NCI-H460 (cell line): ENCODE data around the gene AQP12B. TPM values are rescaled to one million over a fixed set of nuclear protein-coding genes. Genes with fewer than 3 reads are reported as not detected.

Experiments used
- DNase-seq: peaks from one replicate; pipeline ENCODE4 v3.0.0-alpha.2; 2016; ENCODE audit warnings: low read depth; ENCODE audit errors: extremely low read depth
- total RNA-seq: library from RNA; depleted of rRNA; stranded (reverse); fragments of >200 nt; shearing (Covaris generic); gene quantifications from 2 replicates; pipeline ENCODE4 v1.2.3, GENCODE V29; 2014

The AQP12B gene
- total RNA-seq, 1 experiment from 2014 or later, result not detected

- no peak for DNase-seq
Measured at GRCh38 chr2:240650254-240650965, 32.3 kb downstream of the AQP12B start.

DNA sequence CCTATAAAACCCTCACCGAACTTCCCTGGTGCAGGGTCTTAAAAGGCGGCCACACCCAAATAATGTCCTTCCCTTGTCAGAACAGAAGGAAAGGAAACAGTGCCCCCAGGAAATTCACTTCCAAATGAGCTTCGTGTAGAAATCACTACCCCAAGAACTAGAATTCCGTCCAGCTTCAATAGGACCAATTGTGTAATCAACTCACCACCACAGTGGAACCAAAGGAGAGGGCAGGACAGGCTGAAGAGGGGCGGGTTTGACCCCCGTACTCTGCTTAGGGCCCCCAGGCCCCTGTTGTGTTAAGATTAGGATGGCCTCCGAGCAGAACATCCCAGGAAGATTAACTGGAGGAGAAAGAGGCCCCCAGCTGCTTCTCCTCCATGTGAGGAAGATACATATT lies 33.4 kb downstream of the AQP12B start:
- no peak for DNase-seq

GRCh38 chr2:240648650-240649275 lies 33.9 kb downstream of the AQP12B start:
- DNase-seq, result no peak

DNA sequence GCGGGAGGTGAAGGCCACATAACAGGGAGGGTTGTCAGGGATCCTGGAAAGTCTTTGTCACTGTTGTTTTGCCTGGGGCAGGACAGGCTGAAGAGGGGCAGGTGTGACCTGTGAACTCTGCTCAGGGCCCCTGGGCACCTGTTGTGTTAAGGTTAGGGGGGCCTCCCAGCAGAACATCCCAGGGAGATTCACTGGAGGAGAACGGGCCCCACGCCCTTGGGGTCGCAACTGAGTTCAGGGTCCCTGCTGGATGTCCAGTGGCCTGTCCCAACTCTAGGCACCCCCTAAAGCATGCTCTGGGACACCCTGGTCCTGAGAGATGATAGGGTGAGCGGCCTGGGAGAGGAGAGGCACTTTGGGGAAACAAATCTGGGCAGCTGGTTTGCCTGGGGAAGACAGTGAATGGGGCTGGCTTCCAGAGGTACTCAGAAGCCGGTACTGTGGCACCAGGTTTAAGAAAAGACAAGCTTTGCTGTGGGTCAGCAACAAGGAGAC lies 34.5 kb downstream of the AQP12B start:
- DNase-seq, result no peak

DNA sequence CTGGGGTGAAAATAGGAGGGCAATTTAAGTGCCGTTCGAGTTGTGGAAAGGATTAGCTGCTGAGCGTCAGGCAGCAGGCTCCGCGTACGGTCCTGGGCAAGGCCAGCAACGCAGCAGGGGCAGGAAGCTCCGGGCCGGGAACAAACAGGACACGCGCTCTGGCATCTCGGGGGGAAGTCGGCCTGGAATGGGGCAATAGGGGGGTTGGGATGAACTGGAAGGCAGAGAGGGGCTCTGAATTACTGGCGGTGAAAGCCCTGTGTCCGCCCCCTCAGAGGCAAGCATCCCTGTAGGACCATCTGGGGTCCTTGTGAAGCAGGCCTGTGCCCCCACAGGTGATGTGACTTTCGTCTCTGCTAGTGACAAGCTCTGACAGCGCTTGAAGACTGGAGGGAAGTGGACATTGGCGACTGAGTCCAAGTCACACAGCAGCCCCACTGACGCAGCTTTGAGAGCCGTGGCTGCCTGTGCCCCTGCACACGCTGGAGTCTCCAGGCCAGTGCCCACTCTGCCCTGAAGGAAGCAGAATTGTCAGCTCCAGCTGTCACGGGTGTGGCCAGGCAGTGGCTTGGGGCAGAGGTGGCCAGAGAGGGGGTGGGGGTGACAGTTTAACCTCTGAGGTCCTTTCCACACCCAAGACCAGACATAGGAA lies 35.1 kb downstream of the AQP12B start:
- DNase-seq, result no peak

DNA sequence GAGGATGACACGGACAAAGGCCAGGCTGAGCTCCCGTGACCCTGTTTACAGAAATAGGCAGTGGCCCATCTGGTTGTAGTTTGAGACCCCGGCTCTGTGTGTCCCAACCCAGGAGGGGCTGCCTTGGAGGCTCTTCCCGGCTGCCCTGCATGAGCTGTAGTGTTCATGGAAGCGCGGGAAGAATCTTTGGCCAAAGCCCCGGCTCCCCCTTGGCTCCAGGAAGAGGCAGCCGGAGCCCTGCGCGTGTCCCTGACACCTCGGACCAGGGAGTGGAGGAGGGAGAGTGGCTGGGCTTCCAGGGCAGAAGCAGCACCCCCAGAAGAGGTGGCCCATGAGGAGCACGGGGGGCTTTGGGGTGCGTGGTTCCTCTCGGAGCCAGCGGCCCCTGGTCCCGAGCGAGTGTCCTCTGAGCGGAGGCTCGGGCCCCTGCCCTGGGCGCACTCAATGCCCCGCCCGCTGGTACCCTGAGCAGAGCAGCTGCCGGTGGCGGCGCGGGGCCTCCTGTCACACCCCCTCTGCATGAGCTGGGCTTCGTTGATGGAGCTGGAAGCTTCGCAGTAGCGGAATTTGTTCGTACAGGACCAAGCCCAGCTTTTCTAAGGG lies 35.7 kb downstream of the AQP12B start:
- DNase-seq, result no peak

- DNase-seq, result no peak
Measured at GRCh38 chr2:240646176-240646899, 36.3 kb downstream of the AQP12B start.

DNA sequence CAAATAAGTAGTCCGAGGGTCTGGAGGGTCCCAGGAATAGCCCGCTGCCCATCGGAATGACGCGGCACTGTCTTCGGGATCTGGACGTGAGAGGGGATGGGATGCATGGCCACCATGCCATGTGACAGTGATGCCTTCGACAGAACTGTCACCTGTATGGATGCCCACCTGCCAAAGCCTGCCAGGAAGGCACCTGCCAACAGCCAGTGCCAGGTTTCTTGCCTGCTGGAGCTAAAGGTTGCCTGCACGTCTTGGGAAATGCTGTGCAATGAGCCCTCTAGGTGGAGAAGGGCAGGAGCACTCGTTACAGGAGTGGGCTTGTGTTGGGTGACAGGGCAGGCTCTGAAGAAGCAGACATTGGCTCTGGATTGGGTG lies 36.9 kb downstream of the AQP12B start:
- no peak for DNase-seq

DNA sequence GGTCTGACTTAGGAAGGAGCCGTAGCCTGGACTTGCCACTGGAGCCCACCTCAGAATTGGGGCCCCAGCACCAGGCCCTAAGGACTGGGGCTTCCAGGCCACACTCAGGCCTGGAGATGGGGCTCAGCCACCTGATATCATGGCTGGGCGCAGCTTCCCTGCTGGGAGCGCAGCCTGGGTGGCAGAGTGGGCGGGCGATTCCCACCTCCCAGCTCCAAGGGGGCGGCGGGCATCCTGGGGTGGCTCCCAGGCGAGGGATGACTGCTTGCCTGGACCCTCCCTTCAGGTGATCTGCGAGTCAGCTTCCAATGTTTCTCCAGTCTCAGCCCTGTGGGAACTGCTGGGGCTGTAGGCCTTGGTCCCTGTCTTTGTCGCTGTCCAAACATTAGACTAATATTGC lies 37.3 kb downstream of the AQP12B start:
- DNase-seq, result no peak

DNA sequence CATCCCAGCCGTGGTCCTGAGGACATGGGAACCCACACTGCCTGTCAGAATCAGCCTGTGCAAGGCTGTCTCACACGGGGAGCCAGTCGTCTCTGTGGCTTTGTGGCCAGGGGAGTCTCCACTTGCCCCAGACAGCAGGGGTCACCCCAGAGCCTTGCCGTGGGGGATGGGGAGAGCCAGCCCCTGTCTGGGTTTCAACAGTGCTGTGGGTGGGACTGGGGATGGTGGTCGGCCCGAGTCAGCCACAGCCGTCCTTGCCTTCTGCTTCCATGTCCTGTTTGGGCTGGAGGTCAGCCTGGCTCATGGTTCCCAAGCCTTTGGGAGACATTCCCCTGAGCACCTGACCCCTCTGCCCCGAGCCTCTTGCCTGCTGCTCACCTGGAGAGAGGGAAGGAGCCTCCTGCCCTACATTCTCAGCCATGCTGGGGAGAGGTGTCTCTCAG lies 37.8 kb downstream of the AQP12B start:
- DNase-seq, result no peak

- no peak for DNase-seq
Measured at GRCh38 chr2:240644171-240644651, 38.5 kb downstream of the AQP12B start.

- no peak for DNase-seq
Measured at GRCh38 chr2:240643811-240644150, 38.9 kb downstream of the AQP12B start.

GRCh38 chr2:240643093-240643810 lies 39.4 kb downstream of the AQP12B start:
- DNase-seq, result no peak

- DNase-seq, result no peak
Measured at GRCh38 chr2:240642806-240643092, 39.9 kb downstream of the AQP12B start.

DNA sequence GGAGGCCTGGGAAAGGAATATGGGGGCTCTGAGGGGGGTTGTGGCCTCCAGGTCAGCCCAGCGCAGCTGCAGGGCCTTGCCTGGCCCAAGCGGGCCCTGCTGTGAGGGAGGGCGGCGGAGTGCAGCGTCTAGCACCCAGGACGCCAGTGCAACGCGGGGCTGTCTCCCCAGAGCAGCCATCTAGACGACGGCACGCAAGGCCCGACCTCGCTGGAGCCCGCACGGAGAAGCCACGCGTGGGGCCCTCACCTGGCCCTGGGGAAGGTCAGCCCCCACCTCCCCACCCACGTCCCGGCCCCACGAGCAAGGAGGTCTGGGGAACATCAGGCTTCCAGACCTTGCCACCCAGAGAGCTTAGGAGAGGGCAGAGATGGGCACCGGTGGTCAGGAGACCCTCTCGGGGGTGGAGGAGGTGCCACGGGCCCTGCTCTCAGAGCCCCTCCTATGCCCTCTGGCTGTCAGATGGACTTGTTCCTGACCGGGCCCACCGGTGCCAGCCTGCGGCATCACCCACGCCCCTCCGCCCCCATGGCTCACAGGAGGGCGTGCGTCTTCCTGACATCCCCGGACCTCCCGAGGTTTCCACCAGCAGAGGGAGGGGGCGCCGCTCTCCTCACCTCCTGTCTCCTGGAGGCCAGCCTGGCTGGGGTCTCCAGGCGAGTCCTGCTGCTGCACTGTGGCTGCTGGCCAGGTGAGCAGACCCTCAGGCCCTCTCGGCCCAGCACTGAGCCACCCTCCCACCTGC lies 40.5 kb downstream of the AQP12B start:
- no peak for DNase-seq

DNA sequence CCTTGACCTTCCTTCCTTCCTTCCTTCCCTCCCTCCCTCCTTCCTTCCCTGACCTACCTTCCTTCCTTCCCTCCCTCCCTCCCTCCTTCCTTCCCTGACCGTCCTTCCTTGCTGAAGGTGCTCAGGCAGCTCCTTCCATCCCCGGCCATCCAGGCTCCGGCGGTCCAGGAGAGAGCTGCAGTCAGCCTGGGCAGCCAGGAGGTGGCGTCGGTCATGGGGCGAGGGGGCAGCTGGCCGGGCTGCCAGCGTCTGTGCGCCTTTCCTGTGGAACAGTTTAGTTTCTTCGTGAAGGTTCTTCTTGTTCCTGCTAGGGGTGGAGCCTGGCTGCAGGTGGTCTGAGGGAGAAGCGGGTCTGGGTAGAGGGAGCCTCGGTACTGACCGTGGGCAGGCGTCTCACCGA lies 41.7 kb downstream of the AQP12B start:
- peak; percentile 40 for DNase-seq

- DNase-seq, result no peak
Measured at GRCh38 chr2:240639566-240639965, 43.1 kb downstream of the AQP12B start.

DNA sequence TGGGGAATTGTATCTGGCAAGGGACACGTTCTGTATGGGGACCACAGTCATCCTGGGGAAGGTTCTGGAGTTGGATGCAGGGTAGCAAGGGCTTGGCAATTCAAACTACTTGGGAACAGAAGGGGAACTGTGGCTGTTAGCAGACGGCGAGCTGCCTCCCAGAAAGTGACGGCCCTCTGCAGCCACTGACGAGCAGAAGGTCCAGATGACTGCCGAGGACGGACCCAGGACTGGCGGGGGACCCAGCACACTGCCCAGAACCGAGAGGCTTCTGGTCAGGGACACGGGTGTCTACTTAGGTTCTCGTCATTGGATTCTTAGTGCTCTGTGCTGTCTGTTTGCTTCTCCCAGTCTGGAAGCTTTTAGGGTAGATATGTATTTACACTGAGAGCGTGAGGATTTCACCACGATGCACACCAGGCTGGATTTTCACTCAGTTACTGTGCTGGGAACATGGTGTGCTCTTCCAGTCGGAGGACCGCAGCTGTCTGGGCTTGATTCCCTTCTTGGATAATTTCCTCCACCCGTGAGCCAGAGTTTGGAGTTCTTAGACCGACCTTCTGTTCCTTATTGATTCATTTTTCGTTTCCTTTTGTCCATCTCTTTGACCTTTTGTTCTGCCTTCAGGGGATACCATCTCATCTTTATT lies 44.0 kb downstream of the AQP12B start:
- no peak for DNase-seq

GRCh38 chr2:240637901-240638345 lies 44.8 kb downstream of the AQP12B start:
- DNase-seq, result no peak
